Erythroblast (primary cell): Measurements from ENCODE around the gene TTC21B.

Experiments
- GATA1 ChIP-seq: IDR thresholded peaks from 2 replicates; pipeline ENCODE4 v1.6.1; 2011; ENCODE audit warnings: low read depth, mild to moderate bottlenecking, control low read depth, low read length, moderate library complexity
- POLR2A ChIP-seq: IDR thresholded peaks from 2 replicates; pipeline ENCODE4 v1.6.1; 2011; ENCODE audit warnings: mild to moderate bottlenecking, low read length

- TF ChIP-seq POLR2A: no peak
- no peak for TF ChIP-seq GATA1
Measured at GRCh38 chr2:165835363-165835762, 118.2 kb downstream of the TTC21B start.
